T-cell (primary cell): Measurements from ENCODE around the gene TMEM80. TPM values are rescaled to one million over a fixed set of nuclear protein-coding genes. Genes with fewer than 3 reads are reported as not detected.
A peak's percentile ranks its signal among the peaks of the same experiment; 100 is the strongest.

Experiments
- ATAC-seq, 4 experiments: fragments of 200-7000 bp in 3 of 4; fragments of 150-1000 bp in 1 of 4; cut with Tn5 transposase; replicated peaks in 1 of 4; 1 replicate in 3 of 4; 2 replicates in 1 of 4; pipeline ENCODE4 v1.10.0; 2021; ENCODE audit warnings: moderate library complexity in 3 of 4, mild to moderate bottlenecking in 2 of 4, moderate number of reproducible peaks in 1 of 4
- CTCF ChIA-PET, 2 donors: fragments of 300-600 bp; sonication (Branson Sonifier 250); formaldehyde crosslinking; loops; one replicate each; lab custom pipeline; 2022; ENCODE audit warnings: antibody characterized with exemption in 2 of 2; lab: Charles Lee
- POLR2A ChIA-PET, 2 donors: fragments of 300-600 bp; sonication (Branson Sonifier 250); formaldehyde crosslinking; loops; one replicate each; lab custom pipeline; 2022; ENCODE audit warnings: antibody characterized with exemption in 2 of 2; lab: Charles Lee
- DNase-seq, 35 experiments: peaks; one replicate each; pipeline versions ENCODE4 v3.0.0 to v3.0.0-alpha.2; 2013 to 2023
- H3K27ac ChIP-seq: one replicate; pipeline ENCODE4 v1.5.1; 2013; ENCODE audit warnings: low read length
- H3K27me3 ChIP-seq, 2 experiments: replicated peaks in 1 of 2; 1 replicate in 1 of 2; 2 replicates in 1 of 2; pipeline versions ENCODE4 v1.6.1 to v1.7.0; 2013; ENCODE audit warnings: low read length in 1 of 2, mixed read lengths in 1 of 2; ENCODE audit not compliant: control insufficient read depth in 2 of 2, insufficient read depth in 2 of 2; ENCODE audit errors: extremely low read depth in 1 of 2
- H3K36me3 ChIP-seq, 2 donors: 1 replicate in 1 of 2; 2 replicates in 1 of 2; pipeline versions ENCODE4 v1.6.1 to v1.7.0; 2013; ENCODE audit warnings: low read length in 1 of 2; ENCODE audit not compliant: control insufficient read depth in 2 of 2, insufficient read depth in 1 of 2; ENCODE audit errors: extremely low read depth in 1 of 2
- H3K4me1 ChIP-seq, 2 experiments: 1 replicate in 1 of 2; 2 replicates in 1 of 2; pipeline versions ENCODE4 v1.6.1 to v1.7.0; 2013; ENCODE audit warnings: low read length in 2 of 2, mixed read lengths in 1 of 2; ENCODE audit not compliant: insufficient read depth in 2 of 2, control insufficient read depth in 1 of 2; ENCODE audit errors: extremely low read depth in 1 of 2
- H3K4me3 ChIP-seq, 2 donors: 1 replicate in 1 of 2; 2 replicates in 1 of 2; pipeline versions ENCODE4 v1.5.1 to v1.7.0; 2013; ENCODE audit warnings: mild to moderate bottlenecking in 2 of 2, low read length in 1 of 2, moderate library complexity in 1 of 2; ENCODE audit not compliant: control insufficient read depth in 1 of 2; ENCODE audit errors: extremely low read depth in 1 of 2
- H3K9me3 ChIP-seq: 2 replicates; pipeline ENCODE4 v1.7.0; 2013
- H3K27ac Mint-ChIP-seq, 2 donors: one replicate each; pipeline ENCODE4 v1.8.0; 2020 to 2021; ENCODE audit warnings: mild to moderate bottlenecking in 2 of 2, mixed read lengths in 2 of 2
- H3K27me3 Mint-ChIP-seq, 2 donors: one replicate each; pipeline ENCODE4 v1.8.0; 2021 to 2022; ENCODE audit warnings: mixed read lengths in 2 of 2
- H3K36me3 Mint-ChIP-seq: one replicate; pipeline ENCODE4 v1.8.0; 2021; ENCODE audit warnings: mixed read lengths
- H3K4me1 Mint-ChIP-seq, 3 donors: one replicate each; pipeline ENCODE4 v1.8.0; 2020 to 2022; ENCODE audit warnings: mixed read lengths in 3 of 3, mild to moderate bottlenecking in 1 of 3
- H3K4me3 Mint-ChIP-seq, 3 donors: one replicate each; pipeline ENCODE4 v1.8.0; 2020 to 2022; ENCODE audit warnings: mild to moderate bottlenecking in 3 of 3, mixed read lengths in 3 of 3, moderate library complexity in 3 of 3
- H3K9me3 Mint-ChIP-seq, 3 donors: one replicate each; pipeline ENCODE4 v1.8.0; 2020 to 2022; ENCODE audit warnings: mixed read lengths in 3 of 3
- WGBS: methylation state at CpG from one replicate; pipeline ENCODE4 v1.1.5; 2013; ENCODE audit warnings: missing lambda C conversion rate; ENCODE audit not compliant: insufficient coverage; 5-methylcytosine and 5-hydroxymethylcytosine counted together
- total RNA-seq, 35 experiments: library from RNA in 6 of 35; stranded (reverse) in 6 of 35; fragments of 120-200 nt in 1 of 35; gene quantifications; one replicate each; pipeline versions ENCODE4 v1.2.1 to v1.2.4 and lab custom pipeline; 2013 to 2026

The TMEM80 gene
- total RNA-seq, 5 donors from 2014 or later (not counting 1 experiment from before 2014, with no cell fraction given), result 21.2 to 43.9 (median 42.4) TPM

DNA sequence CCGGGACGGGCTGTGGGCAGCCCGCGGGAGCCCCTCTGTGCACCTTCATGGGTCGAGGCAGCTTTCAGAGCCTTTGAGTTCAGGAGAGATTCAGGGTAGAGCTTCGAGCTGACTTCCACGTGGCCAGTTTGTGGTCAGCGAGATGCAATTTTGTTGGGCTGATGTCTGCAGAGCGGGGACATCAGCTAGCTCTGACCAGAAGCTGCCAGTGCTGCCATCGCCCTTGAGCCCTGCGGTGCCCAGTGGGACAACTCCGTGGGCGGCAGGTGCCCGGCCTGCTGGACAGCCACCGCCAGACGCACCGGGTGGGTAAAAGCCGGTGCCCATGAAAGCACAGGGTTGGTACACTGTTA lies 52.4 kb downstream of the TMEM80 start:
- CTCF ChIA-PET, result interaction anchor here in 1 of 2 donors (0.9 to 1.0 kb wide), 2 partner anchors 11 to 22 kb away, joined by 3 to 5 read pairs; no protein-coding TSS in a partner anchor
- H3K27ac Mint-ChIP-seq, result peak overlapping the region; percentile 61 to 79
- Histone ChIP-seq H3K27ac (no peak overlapping the region), H3K27me3 (no peaks in the 10 kb centered on the region), H3K36me3 (no peaks in the 10 kb centered on the region), H3K4me3 (peak overlapping the region; percentile 48 to 59), H3K4me1 (peaks cover 0 to 26% of the 10 kb centered on the region in 2 experiments), H3K9me3 (no peaks in the 10 kb centered on the region)
- no peaks in the 10 kb centered on the region for H3K9me3 Mint-ChIP-seq
- WGBS, result 1% methylated on average over 17 of the region's 18 CpGs
- H3K27me3 Mint-ChIP-seq, result no peaks in the 10 kb centered on the region
- no peaks in the 10 kb centered on the region for H3K36me3 Mint-ChIP-seq
- DNase-seq (no peak), ATAC-seq (peak in 2 of 4 experiments; percentile 4 to 7)
- POLR2A ChIA-PET, result no interaction called here
- H3K4me3 Mint-ChIP-seq, result peak overlapping the region; percentile 79 to 82 (median 80)
- peaks cover 21 to 24% (median 22%) of the 10 kb centered on the region in 3 donors for H3K4me1 Mint-ChIP-seq

DNA sequence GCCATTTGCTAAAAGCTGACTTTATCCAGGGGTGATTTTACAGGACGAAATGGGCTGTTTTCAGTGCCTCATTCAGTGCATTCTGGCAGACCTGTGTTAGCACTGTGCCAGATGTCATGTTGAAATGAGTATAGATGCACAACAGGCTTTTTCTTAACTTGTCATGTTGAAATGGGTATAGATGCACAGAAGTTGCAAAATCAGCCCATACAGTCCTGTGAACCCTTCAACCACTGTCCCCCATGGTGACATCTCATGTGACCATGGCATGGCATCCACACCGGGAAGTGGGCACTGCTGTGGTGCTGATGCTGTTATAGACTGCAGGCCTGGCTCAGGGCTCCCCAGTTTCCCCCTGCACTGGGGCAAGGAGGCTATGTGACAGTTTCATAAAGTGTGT lies 54.1 kb downstream of the TMEM80 start:
- Histone ChIP-seq H3K27ac (no peak overlapping the region), H3K4me1 (peaks cover 0 to 26% of the 10 kb centered on the region in 2 experiments), H3K9me3 (no peaks in the 10 kb centered on the region), H3K27me3 (no peaks in the 10 kb centered on the region), H3K36me3 (no peaks in the 10 kb centered on the region), H3K4me3 (no peak overlapping the region)
- peak overlapping the region; percentile 12 to 19 for H3K27ac Mint-ChIP-seq
- CTCF ChIA-PET, result interaction anchor here in 1 of 2 donors (0.5 kb wide), 1 partner anchor 144 kb away, joined by 4 read pairs; no protein-coding TSS in a partner anchor
- no peaks in the 10 kb centered on the region for H3K36me3 Mint-ChIP-seq
- peak overlapping the region; percentile 23 to 45 (median 28) for H3K4me3 Mint-ChIP-seq
- ATAC-seq, result no peak
- POLR2A ChIA-PET, result no interaction called here
- DNase-seq, result no peak
- H3K27me3 Mint-ChIP-seq, result no peaks in the 10 kb centered on the region
- 50% methylated on average over 1 of the region's 2 CpGs for WGBS
- H3K4me1 Mint-ChIP-seq, result peaks cover 21 to 25% (median 22%) of the 10 kb centered on the region in 3 donors
- H3K9me3 Mint-ChIP-seq, result no peaks in the 10 kb centered on the region

Other genes with a start within 250 kb of the TMEM80 start
- gene PTDSS2, start 245.5 kb upstream of the TMEM80 start, total RNA-seq, result 10 to 100 TPM; 22.4 to 33.5 (median 28.7) TPM
- 100 to 1,000 TPM; 126 to 141 (median 131) TPM for gene RNH1, start 188.6 kb upstream of the TMEM80 start, total RNA-seq
- 10 to 100 TPM; 27.6 to 53.4 (median 47.6) TPM for gene HRAS, start 160.2 kb upstream of the TMEM80 start, total RNA-seq
- gene LRRC56, start 158.3 kb upstream of the TMEM80 start, total RNA-seq, result 1 to 10 TPM; 3.4 to 6.1 (median 5.6) TPM
- 10 to 100 TPM in 1 of 5 donors, 1 to 10 TPM in 4; 5.1 to 13.4 (median 8.8) TPM for gene LMNTD2, start 135.1 kb upstream of the TMEM80 start, total RNA-seq
- 10 to 100 TPM; 23.2 to 68.4 (median 63.4) TPM for gene RASSF7, start 134.8 kb upstream of the TMEM80 start, total RNA-seq
- 10 to 100 TPM; 40.2 to 69.4 (median 66.3) TPM for gene PHRF1, start 119.3 kb upstream of the TMEM80 start, total RNA-seq
- 100 to 1,000 TPM in 1 of 5 donors, 10 to 100 TPM in 4; 58.9 to 128 (median 73.7) TPM for gene IRF7, start 79.9 kb upstream of the TMEM80 start, total RNA-seq
- gene CDHR5, start 70.9 kb upstream of the TMEM80 start, total RNA-seq, result under 1 TPM in 2 of 5 donors, not detected in 3; 0.26 to 0.29 TPM
- not detected for gene SCT, start 68.6 kb upstream of the TMEM80 start, total RNA-seq
- 1 to 10 TPM in 2 of 5 donors, under 1 TPM in 3; 0.49 to 1.3 (median 0.98) TPM for gene DRD4, start 58.5 kb upstream of the TMEM80 start, total RNA-seq
- 100 to 1,000 TPM in 1 of 5 donors, 10 to 100 TPM in 4; 55.8 to 121 (median 57.3) TPM for gene DEAF1, start 594 bp upstream of the TMEM80 start, total RNA-seq
- 10 to 100 TPM in 4 of 5 donors, 1 to 10 TPM in 1; 7.5 to 18.5 (median 14.6) TPM for gene EPS8L2, start 10.4 kb downstream of the TMEM80 start, total RNA-seq
- 100 to 1,000 TPM in 3 of 5 donors, 10 to 100 TPM in 2; 60.5 to 106 (median 102) TPM for gene TALDO1, start 51.6 kb downstream of the TMEM80 start, total RNA-seq
- gene GATD1, start 81.7 kb downstream of the TMEM80 start, total RNA-seq, result 10 to 100 TPM; 40.8 to 73.5 (median 70.2) TPM
- under 1 TPM in 3 of 5 donors, not detected in 2; 0.18 to 0.28 (median 0.20) TPM for gene CEND1, start 94.3 kb downstream of the TMEM80 start, total RNA-seq
- gene SLC25A22, start 102.5 kb downstream of the TMEM80 start, total RNA-seq, result 10 to 100 TPM; 22.4 to 37.4 (median 35.1) TPM
- 10 to 100 TPM; 31.1 to 46.6 (median 39.1) TPM for gene PIDD1, start 109.4 kb downstream of the TMEM80 start, total RNA-seq
- 1,000 to 10,000 TPM; 4,736 to 5,826 (median 5,260) TPM for gene RPLP2, start 114.2 kb downstream of the TMEM80 start, total RNA-seq
- gene PNPLA2, start 123.1 kb downstream of the TMEM80 start, total RNA-seq, result 100 to 1,000 TPM; 172 to 212 (median 206) TPM
- gene CRACR2B, start 132.1 kb downstream of the TMEM80 start, total RNA-seq, result 1 to 10 TPM; 1.4 to 2.9 (median 1.5) TPM
- 10 to 100 TPM; 14.9 to 28.2 (median 25.6) TPM for gene CD151, start 137.1 kb downstream of the TMEM80 start, total RNA-seq
- gene POLR2L, start 146.7 kb downstream of the TMEM80 start, total RNA-seq, result 10 to 100 TPM; 34.2 to 73.9 (median 68.7) TPM
- gene TSPAN4, start 147.0 kb downstream of the TMEM80 start, total RNA-seq, result 1 to 10 TPM; 3.1 to 5.8 (median 4.4) TPM
- gene CHID1, start 215.0 kb downstream of the TMEM80 start, total RNA-seq, result 10 to 100 TPM; 39.0 to 68.4 (median 51.2) TPM
- 10 to 100 TPM; 59.6 to 85.3 (median 70.8) TPM for gene AP2A2, start 230.1 kb downstream of the TMEM80 start, total RNA-seq